ENCODE results near the gene STK4. TPM values are rescaled to one million over a fixed set of nuclear protein-coding genes. Genes with fewer than 3 reads are reported as not detected.
A peak's percentile ranks its signal among the peaks of the same experiment; 100 is the strongest.

STK4 gene
- total RNA-seq, 2 donors from 2014 or later: 17.8 to 23.6 TPM

- H3K27me3 ChIP-seq: no peaks in the 10 kb centered on the region
- intact Hi-C loops (cut with DNase I): no loop called here
- 62 to 63% methylated on average over 2 of the region's 2 CpGs for WGBS, 2 donors
- H3K36me3 ChIP-seq (replicated peaks in 1 of 2; ENCODE audit: insufficient read depth in 1 of 2, low read depth in 2 of 2): peaks cover 0 to 28% of the 10 kb centered on the region in 2 donors
- H3K4me3 ChIP-seq: no peak overlapping the region
- no peak for TF ChIP-seq CTCF (IDR thresholded peaks at IDR 0.05)
- no peaks in the 10 kb centered on the region for H3K9me3 ChIP-seq
- DNase-seq (no peak), ATAC-seq (no peak)
- H3K4me1 ChIP-seq: peaks cover 4% of the 10 kb centered on the region
- H3K27ac ChIP-seq: peak overlapping the region in 3 of 4 donors; percentile 60 to 63 (median 60)
Measured at GRCh38 chr20:44946271-44946852, 19.9 kb upstream of the STK4 start.

- 93 to 96% methylated on average over 5 of the region's 5 CpGs for WGBS, 2 donors
- DNase-seq (no peak), ATAC-seq (no peak)
- Histone ChIP-seq H3K4me1 (peaks cover 4% of the 10 kb centered on the region), H3K27ac (peak overlapping the region in 2 of 4 donors; percentile 36 to 60), H3K36me3 (replicated peaks in 1 of 2; ENCODE audit: insufficient read depth in 1 of 2, low read depth in 2 of 2) (peaks cover 0 to 21% of the 10 kb centered on the region in 2 donors), H3K27me3 (no peaks in the 10 kb centered on the region), H3K4me3 (no peak overlapping the region), H3K9me3 (no peaks in the 10 kb centered on the region)
- intact Hi-C loops (cut with DNase I): no loop called here
- TF ChIP-seq CTCF (IDR thresholded peaks at IDR 0.05) (no peak), POLR2A (IDR thresholded peaks at IDR 0.05) (no peak)
Measured at GRCh38 chr20:44948107-44948506, 18.2 kb upstream of the STK4 start.

DNA sequence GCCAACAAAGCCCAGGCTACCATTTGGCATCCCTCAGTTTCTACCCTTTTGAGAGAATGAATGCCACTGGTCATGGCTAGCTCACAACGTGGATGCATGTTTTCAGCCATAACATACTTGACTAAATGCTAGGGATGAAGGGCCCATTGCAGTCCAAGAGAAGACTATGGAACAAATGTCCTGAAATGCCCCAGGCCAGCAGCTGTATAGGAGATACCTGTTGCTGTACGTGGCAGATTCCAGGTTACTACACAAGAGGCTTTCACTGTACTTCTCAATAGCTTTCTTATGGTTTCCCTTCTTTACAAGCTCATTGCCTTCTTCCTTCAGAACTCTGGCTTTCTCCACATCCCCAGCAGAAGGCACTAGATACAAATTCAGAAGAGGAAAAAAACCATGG, 17.8 kb upstream of the STK4 start:
- WGBS, 2 donors: 82 to 89% methylated on average over 2 of the region's 2 CpGs
- Histone ChIP-seq H3K36me3 (replicated peaks in 1 of 2; ENCODE audit: insufficient read depth in 1 of 2, low read depth in 2 of 2) (peaks cover 0 to 19% of the 10 kb centered on the region in 2 donors), H3K27ac (no peak overlapping the region), H3K4me1 (peaks cover 4% of the 10 kb centered on the region), H3K27me3 (no peaks in the 10 kb centered on the region), H3K9me3 (no peaks in the 10 kb centered on the region), H3K4me3 (no peak overlapping the region)
- intact Hi-C loops (cut with DNase I): no loop called here
- no peak for ATAC-seq
- no peak for TF ChIP-seq POLR2A (IDR thresholded peaks at IDR 0.05)
- no peak for TF ChIP-seq CTCF (IDR thresholded peaks at IDR 0.05)
- no peak for DNase-seq

DNA sequence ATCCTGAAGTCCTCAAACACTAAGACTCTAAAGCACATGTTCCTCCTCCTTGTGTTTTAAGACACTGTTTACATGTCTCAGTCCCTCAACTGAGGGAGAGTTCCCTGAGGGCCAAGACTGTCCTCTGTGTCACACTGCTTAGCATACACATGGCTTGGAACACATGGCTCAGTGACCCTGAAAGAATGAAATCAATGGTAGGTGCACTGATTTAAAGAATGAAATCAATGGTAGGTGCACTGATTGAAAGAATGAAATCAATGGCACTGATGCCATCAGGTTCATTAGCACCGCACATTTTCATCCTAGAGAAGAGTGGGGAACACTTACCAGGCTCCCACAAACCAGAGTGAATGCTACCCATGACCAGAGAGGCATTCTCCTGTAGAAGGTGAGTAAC, 15.9 kb upstream of the STK4 start:
- Histone ChIP-seq H3K27ac (no peak overlapping the region), H3K9me3 (no peaks in the 10 kb centered on the region), H3K4me3 (no peak overlapping the region), H3K27me3 (no peaks in the 10 kb centered on the region), H3K36me3 (replicated peaks in 1 of 2; ENCODE audit: insufficient read depth in 1 of 2, low read depth in 2 of 2) (peaks cover 0 to 26% of the 10 kb centered on the region in 2 donors), H3K4me1 (peaks cover 4% of the 10 kb centered on the region)
- intact Hi-C loops (cut with DNase I): no loop called here
- 100% methylated on average over 1 of the region's 1 CpG for WGBS, 2 donors
- ATAC-seq (no peak), DNase-seq (no peak)
- no peak for TF ChIP-seq POLR2A (IDR thresholded peaks at IDR 0.05)
- TF ChIP-seq CTCF (IDR thresholded peaks at IDR 0.05): no peak

GRCh38 chr20:44952731-44953130, 13.6 kb upstream of the STK4 start:
- DNase-seq: no peak
- Histone ChIP-seq H3K27ac (no peak overlapping the region), H3K27me3 (no peaks in the 10 kb centered on the region), H3K4me1 (no peaks in the 10 kb centered on the region), H3K4me3 (no peak overlapping the region), H3K36me3 (replicated peaks in 1 of 2; ENCODE audit: insufficient read depth in 1 of 2, low read depth in 2 of 2) (peaks cover 0 to 32% of the 10 kb centered on the region in 2 donors), H3K9me3 (no peaks in the 10 kb centered on the region)
- intact Hi-C loops (cut with DNase I): no loop called here
- WGBS, 2 donors: 80 to 83% methylated on average over 1 of the region's 1 CpG
- no peak for ATAC-seq
- no peak for TF ChIP-seq POLR2A (IDR thresholded peaks at IDR 0.05)
